ENCODE data around the gene LPCAT3. TPM values are rescaled to one million over a fixed set of nuclear protein-coding genes. Genes with fewer than 3 reads are reported as not detected.

Gene LPCAT3
- total and polyA plus RNA-seq, 11 donors: 19.9 to 66.3 (median 43.4) TPM

- ATAC-seq (no peak), DNase-seq (no peak)
- intact Hi-C loops (cut with DNase I): loop anchor here in 2 of 10 donors (2.0 to 5.0 kb wide), 2 partner anchors 43 to 45 kb away; partner anchors contain the start of gene LPCAT3 (in 2 of the 2)
- H3K4me1 ChIP-seq: peaks cover 2 to 31% (median 19%) of the 10 kb centered on the region in 12 donors
- H3K9me3 ChIP-seq: no peaks in the 10 kb centered on the region
- no peak for TF ChIP-seq POLR2A (IDR thresholded peaks at IDR 0.05)
- TF ChIP-seq CTCF (IDR thresholded peaks at IDR 0.05): no peak
- H3K36me3 ChIP-seq: peaks cover 0 to 56% (median 53%) of the 10 kb centered on the region in 9 donors
- WGBS, 4 donors: 90 to 95% (median 93%) methylated on average over 6 of the region's 6 CpGs
- H3K27me3 ChIP-seq: no peaks in the 10 kb centered on the region
- H3K4me3 ChIP-seq: no peak overlapping the region
- H3K27ac ChIP-seq: no peak overlapping the region
These were observed 44.1 kb downstream of the LPCAT3 start for GRCh38 chr12:6974180-6974579.

DNA sequence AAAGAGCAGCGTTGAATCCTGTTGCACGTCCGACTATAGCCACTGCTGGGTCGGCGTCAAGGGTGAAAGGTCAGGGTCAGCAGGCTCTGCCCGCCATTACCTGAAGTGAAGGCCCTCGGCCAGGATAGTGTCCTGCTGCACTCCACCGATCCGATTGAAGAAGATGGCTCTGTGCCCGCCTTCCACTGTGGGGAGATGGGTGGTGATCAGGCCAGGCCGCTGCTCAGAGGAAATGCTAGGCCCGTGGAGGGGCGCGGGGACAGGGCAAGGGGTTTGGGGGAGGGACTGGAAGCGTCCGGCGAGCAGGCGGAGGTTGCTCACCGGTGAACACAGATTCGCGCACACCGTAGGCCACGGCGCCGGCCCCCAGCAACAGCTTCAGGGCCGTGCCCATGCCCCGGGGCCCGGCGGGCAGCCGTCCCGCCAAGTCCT is 48.2 kb downstream of the LPCAT3 start:
- H3K4me3 ChIP-seq: peak overlapping the region; percentile 72 to 100 (median 86)
- 0 to 1% (median 0%) methylated on average over 10 to 31 of the region's 31 CpGs for WGBS, 4 donors
- ATAC-seq (peak in 3 of 4 donors; percentile 2 to 53 (median 41)), DNase-seq (peak in 2 of 5 donors; percentile 51 to 58)
- no peaks in the 10 kb centered on the region for H3K9me3 ChIP-seq
- intact Hi-C loops (cut with DNase I): loop anchor here in 3 of 10 donors (2.0 to 5.0 kb wide), 2 partner anchors 47 to 49 kb away; partner anchors contain the start of gene LPCAT3 (in 3 of the 3)
- peak overlapping the region; percentile 89 to 98 (median 94) for H3K27ac ChIP-seq
- H3K27me3 ChIP-seq: no peaks in the 10 kb centered on the region
- H3K36me3 ChIP-seq: peaks cover 0 to 56% (median 55%) of the 10 kb centered on the region in 9 donors
- H3K4me1 ChIP-seq: peaks cover 4 to 34% (median 26%) of the 10 kb centered on the region in 12 donors
- TF ChIP-seq POLR2A (IDR thresholded peaks at IDR 0.05): no peak
- TF ChIP-seq CTCF (IDR thresholded peaks at IDR 0.05): no peak

- Histone ChIP-seq H3K27ac (no peak overlapping the region), H3K4me1 (peaks cover 4 to 40% (median 31%) of the 10 kb centered on the region in 12 donors), H3K4me3 (no peak overlapping the region), H3K9me3 (no peaks in the 10 kb centered on the region), H3K36me3 (peaks cover 0 to 46% (median 40%) of the 10 kb centered on the region in 9 donors), H3K27me3 (no peaks in the 10 kb centered on the region)
- 63 to 85% (median 82%) methylated on average over 7 to 9 of the region's 9 CpGs for WGBS, 4 donors
- intact Hi-C loops (cut with DNase I): loop anchor here in 5 of 10 donors (5.0 to 10.0 kb wide), 6 partner anchors 49 to 144 kb away; partner anchors contain the start of genes SPSB2 (in 2 of the 5), C1R (in 1 of the 5), LPCAT3 (in 1 of the 5) and TPI1 (in 1 of the 5)
- ATAC-seq: no peak
- DNase-seq: peak in 1 of 5 donors; percentile 16
- TF ChIP-seq CTCF (IDR thresholded peaks at IDR 0.05) (no peak), POLR2A (IDR thresholded peaks at IDR 0.05) (no peak)
These were observed 49.9 kb downstream of the LPCAT3 start for GRCh38 chr12:6968426-6968825.

DNA sequence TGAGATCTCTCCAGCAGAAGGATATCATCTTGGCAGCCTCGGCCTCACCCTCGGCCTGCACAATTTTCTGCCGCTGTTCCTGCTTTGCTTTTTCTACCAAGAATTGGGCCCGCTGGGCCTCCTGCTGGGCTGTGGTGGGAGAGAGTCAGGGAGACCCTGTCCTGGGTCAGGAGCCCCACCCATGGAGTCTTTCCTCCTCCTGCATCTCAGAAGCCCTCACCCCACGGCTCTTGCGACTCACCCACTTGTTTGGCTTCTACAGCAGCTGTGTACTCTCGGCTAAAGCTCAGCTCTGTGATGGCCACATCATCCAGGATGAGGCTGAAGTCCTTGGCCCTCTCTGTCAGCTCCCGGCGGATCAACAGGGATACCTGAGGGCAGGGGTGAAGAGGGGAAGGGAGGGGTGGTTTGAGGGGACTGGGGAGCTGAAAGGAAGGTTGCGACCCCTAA is 50.6 kb downstream of the LPCAT3 start:
- peaks cover 0 to 46% (median 40%) of the 10 kb centered on the region in 9 donors for H3K36me3 ChIP-seq
- H3K27ac ChIP-seq: no peak overlapping the region
- H3K9me3 ChIP-seq: no peaks in the 10 kb centered on the region
- H3K4me1 ChIP-seq: peaks cover 4 to 43% (median 31%) of the 10 kb centered on the region in 12 donors
- DNase-seq (peak in 1 of 5 donors; percentile 24), ATAC-seq (no peak)
- H3K27me3 ChIP-seq: no peaks in the 10 kb centered on the region
- no peak for TF ChIP-seq CTCF (IDR thresholded peaks at IDR 0.05)
- TF ChIP-seq POLR2A (IDR thresholded peaks at IDR 0.05): no peak
- no peak overlapping the region for H3K4me3 ChIP-seq
- 89 to 90% (median 90%) methylated on average over 10 of the region's 10 CpGs for WGBS, 4 donors
- intact Hi-C loops (cut with DNase I): loop anchor here in 5 of 10 donors (5.0 to 10.0 kb wide), 6 partner anchors 50 to 145 kb away; partner anchors contain the start of genes SPSB2 (in 2 of the 5), C1R (in 1 of the 5), LPCAT3 (in 1 of the 5) and TPI1 (in 1 of the 5)
